ENCODE data around the gene SLC9A3.
"Not testable (repeated sequence)": the region's sequence is repeated elsewhere in the genome, so short reads cannot be mapped to it uniquely, and the experiment has no call there.

SLC9A3 gene

GRCh38 chr5:525916-526315 lies 1.7 kb upstream of the SLC9A3 start:
- no peak for DNase-seq (ENCODE audit: low spot score)

GRCh38 chr5:524973-525761 lies 918 bp upstream of the SLC9A3 start:
- no peak for DNase-seq (ENCODE audit: low spot score)

- no peak for DNase-seq (ENCODE audit: low spot score)
These were observed 617 bp downstream of the SLC9A3 start for GRCh38 chr5:523441-524222.

DNA sequence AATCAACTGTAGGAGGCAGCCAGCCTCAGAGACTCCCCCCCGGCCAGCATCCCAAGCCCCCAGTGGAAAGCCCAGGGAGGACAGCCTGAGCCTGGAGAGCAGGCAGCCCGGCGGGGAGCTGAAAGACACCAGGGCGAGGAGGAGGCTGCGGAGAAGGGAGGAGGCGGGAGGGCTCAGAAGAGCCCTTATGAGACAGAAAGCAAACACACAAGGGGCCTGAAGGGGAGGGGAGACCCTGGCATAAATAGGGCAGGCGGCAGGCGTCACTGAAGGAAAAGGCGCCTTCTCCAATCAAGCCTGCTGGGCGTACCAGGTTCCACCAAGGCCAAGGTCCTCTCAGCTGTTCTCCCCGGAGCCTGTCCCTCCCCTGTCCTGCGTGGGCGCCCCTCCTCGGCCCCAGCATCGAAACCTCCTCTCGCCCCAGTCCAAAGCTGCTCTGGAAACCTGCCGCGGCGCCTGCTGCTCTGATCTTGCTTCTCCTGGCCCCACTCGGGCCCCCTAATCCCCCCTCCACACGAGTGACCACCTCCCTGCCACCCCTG lies 1.3 kb downstream of the SLC9A3 start:
- DNase-seq (ENCODE audit: low spot score), result no peak

DNA sequence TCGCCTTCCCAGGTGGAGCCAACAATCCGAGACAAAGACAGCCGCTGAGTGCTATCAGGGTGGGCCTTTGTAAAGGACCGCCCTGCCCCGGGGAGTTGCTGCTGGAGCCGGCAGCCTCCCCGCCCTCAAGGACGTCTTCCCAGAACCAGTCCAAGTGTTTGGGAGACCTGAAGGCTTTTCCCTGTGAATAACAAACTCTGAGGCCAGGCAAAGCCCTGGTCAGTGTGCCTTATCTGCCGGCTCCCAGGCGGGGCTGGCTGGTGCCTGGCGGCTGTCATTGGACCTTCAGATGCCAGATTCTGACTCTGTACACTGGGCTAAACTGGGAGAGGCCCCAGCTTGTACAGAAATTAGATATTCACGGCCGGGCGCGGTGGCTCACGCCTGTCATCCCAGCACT lies 2.1 kb downstream of the SLC9A3 start:
- no peak for DNase-seq (ENCODE audit: low spot score)

DNA sequence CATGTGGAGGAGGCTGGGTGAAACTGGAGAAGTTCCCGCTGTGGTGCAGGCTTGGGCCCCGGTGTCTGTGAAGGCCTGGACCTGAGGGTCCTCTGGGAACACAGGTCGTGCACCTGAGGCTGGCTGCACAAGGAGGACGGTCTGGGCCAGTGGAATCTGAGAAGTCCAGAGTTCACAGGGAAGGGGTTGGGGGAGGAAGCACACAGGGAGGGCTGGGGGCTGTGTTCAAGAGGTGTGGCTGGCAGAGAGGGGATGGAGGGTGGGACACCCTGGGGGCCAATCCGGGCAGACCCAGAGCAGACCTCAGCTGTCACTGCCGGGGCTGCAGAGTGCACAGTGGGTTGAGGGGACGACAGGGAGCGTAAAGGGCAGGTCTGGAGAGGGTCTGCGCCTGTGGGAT lies 2.6 kb downstream of the SLC9A3 start:
- no peak for DNase-seq (ENCODE audit: low spot score)

DNA sequence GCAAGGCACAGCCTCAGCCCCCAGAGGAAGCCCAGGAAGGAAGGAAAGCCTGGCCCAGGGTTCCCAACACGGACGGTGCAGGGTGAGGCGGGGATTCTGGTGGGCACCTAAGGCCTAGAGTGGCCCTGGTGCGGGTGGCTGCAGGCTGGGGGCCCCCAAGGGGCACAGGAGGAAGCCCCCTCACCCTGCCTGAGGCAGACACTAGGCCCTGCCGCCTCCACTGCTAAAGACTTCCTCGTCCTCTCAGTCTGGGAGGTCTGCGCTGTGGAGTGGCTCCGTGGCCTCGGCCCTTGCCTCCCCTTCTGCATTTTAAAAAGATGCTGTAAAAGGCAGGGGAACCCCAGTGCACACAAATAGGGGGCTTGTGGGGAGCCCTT lies 3.4 kb downstream of the SLC9A3 start:
- DNase-seq (ENCODE audit: low spot score), result no peak

GRCh38 chr5:520196-520849 lies 3.9 kb downstream of the SLC9A3 start:
- DNase-seq (ENCODE audit: low spot score), result no peak

GRCh38 chr5:518721-519120 lies 5.5 kb downstream of the SLC9A3 start:
- DNase-seq (ENCODE audit: low spot score), result no peak

- DNase-seq (ENCODE audit: low spot score), result no peak
These were observed 6.6 kb downstream of the SLC9A3 start for GRCh38 chr5:517535-518100.

DNA sequence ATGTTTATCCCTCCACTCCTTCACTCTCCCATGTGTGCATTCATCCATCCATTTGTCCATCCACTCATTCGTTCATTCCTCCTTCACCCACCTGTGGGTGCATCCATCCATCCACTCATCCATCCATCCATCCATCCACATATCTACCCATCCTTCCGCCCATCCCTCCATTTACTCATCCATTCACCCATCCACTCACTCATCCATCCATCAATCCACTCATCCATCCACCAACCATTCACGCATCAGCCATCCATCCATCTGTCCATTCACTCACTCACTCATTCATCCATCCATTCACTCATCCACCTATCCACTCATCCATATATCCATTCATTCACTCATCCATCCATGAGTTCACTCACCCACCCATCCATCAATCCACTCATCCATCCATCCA lies 7.3 kb downstream of the SLC9A3 start:
- no peak for DNase-seq (ENCODE audit: low spot score)

- DNase-seq (ENCODE audit: low spot score), result no peak
These were observed 7.8 kb downstream of the SLC9A3 start for GRCh38 chr5:516338-516925.

GRCh38 chr5:515273-515836 lies 8.9 kb downstream of the SLC9A3 start:
- no peak for DNase-seq (ENCODE audit: low spot score)

GRCh38 chr5:514673-515072 lies 9.6 kb downstream of the SLC9A3 start:
- DNase-seq (ENCODE audit: low spot score), result no peak

- DNase-seq (ENCODE audit: low spot score), result no peak
These were observed 10.2 kb downstream of the SLC9A3 start for GRCh38 chr5:514101-514485.

- no peak for DNase-seq (ENCODE audit: low spot score)
These were observed 10.8 kb downstream of the SLC9A3 start for GRCh38 chr5:513216-514100.

GRCh38 chr5:511476-511875 lies 12.8 kb downstream of the SLC9A3 start:
- no peak for DNase-seq (ENCODE audit: low spot score)

DNA sequence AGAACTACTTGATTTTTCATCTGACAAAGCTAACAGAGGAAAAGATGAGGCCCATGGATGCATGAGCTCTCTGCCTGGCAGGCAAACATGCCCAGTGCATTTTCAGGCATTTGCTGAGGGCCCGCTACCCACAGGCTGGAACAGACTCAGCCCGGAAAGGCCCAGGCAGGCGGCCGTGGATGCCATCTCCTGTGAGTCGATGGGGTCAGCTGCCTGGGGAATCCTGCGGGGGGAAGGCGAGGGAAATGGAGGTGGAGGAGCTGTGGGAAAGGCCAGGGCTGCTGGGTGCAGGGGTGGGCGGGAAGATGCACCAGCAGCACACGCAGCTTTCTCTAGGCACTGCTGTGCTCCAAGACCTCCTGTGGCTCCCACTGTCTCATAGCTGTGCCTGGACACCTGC lies 13.7 kb downstream of the SLC9A3 start:
- DNase-seq (ENCODE audit: low spot score), result no peak

- no peak for DNase-seq (ENCODE audit: low spot score)
These were observed 14.6 kb downstream of the SLC9A3 start for GRCh38 chr5:509611-510185.

- DNase-seq (ENCODE audit: low spot score), result not testable (repeated sequence)
These were observed 16.2 kb downstream of the SLC9A3 start for GRCh38 chr5:507986-508575.

Measured in NAMALWA (cell line).